SKM-1 (cell line): ENCODE measurements around the gene RAB7B.

Experiments
- DNase-seq: peaks from one replicate; lab custom pipeline; 2025; ENCODE audit not compliant: unreplicated experiment; lab: John Stamatoyannopoulos, UW

RAB7B gene

GRCh38 chr1:205950826-205951549, 52.2 kb downstream of the RAB7B start:
- DNase-seq: no peak

DNA sequence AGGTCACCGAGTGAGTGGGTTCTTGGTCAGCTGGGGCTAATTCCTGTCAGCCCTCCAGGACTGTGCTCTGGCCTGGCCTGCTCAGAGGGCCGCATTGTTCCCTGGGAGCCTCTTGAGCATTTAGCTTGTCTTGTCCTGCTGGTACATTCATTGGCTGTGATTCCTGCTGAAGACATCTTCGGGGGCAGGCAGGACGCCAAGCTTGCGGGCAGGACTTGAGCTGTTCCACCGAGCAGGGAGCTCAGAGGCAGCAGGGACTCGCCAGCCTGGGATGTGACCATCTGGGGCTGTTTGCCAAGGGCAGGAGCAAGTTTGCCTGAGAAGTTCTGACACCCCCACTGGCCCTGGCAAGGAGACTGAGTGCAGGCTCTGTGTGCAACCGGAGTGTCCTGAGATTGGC, 52.9 kb downstream of the RAB7B start:
- no peak for DNase-seq

DNA sequence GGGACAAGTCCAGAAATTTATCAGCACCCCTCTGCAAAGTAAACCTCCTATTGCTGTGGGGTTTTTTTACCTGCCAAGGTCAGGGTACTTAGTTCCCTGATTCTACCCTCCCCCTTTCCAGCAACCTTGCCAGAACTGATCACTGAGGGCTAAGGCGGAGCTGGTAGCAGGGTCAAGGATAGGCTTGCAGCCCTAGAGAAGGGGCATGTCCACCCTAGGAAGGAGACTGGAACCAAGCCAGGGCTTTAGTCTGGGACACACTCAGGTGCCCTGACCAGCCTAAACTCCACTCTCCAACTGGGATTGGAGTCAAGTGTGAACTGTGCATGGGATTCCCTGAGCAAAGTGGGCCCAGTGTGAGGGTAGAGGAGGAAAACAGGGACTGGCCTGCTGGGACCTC, 53.4 kb downstream of the RAB7B start:
- DNase-seq: no peak

DNA sequence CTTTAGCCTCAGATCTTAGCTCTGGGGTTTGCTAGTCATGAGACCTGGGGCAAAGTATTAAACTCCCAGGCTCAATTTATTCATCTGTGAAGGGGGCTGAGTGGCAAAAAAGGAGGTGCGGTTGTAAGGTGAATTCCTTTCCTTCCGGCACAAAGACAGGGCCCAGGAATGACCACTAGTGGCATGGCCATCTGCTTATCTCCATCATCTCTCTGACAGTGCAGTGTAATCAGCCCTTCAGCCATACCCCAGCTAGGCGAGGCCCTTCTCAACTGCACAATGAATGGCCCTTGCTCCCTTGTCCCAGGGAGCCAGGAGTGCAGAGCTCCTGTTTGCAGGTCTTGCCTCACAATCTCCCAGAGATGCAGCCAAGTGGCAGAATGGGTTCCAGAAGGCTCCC, 54.3 kb downstream of the RAB7B start:
- no peak for DNase-seq

- peak; percentile 41 for DNase-seq
Observed at GRCh38 chr1:205948039-205948438, 55.2 kb downstream of the RAB7B start.

- DNase-seq: no peak
Observed at GRCh38 chr1:205947024-205947423, 56.2 kb downstream of the RAB7B start.

GRCh38 chr1:205945069-205945468, 58.1 kb downstream of the RAB7B start:
- no peak for DNase-seq

- DNase-seq: no peak
Observed at GRCh38 chr1:205944525-205944924, 58.7 kb downstream of the RAB7B start.

- DNase-seq: no peak
Observed at GRCh38 chr1:205943245-205943644, 60.0 kb downstream of the RAB7B start, which contains the start of gene SLC26A9. SLC26A9 (minus strand) TSS chr1:205943456; CDS start chr1:205935820, 7,636 bp downstream.

DNA sequence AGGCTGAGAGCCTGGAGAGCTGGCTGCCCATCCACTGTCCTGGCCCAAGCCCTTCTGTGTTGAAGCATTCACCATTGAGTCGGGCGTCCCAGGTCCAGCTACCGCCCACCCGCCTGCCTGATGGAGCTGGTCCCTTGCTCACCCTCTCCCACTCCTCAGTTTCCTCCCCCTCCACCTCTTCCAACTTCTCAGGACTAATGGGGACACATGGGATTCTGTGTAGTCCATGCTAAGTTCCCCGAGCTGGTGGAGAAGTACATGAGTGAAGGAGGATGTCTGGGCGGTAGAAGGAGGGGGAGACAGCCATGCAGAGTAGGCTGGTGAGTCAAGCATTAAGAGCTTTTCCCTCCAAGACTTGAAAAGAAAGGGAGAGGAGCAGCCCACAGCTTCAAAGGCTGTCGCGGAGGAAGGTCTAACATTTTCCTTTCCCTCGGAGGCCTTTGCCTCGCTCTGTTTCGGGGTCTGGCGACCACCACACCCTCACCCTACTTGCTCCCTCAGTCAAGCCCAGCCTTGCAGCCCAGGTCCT, 60.5 kb downstream of the RAB7B start:
- no peak for DNase-seq

DNA sequence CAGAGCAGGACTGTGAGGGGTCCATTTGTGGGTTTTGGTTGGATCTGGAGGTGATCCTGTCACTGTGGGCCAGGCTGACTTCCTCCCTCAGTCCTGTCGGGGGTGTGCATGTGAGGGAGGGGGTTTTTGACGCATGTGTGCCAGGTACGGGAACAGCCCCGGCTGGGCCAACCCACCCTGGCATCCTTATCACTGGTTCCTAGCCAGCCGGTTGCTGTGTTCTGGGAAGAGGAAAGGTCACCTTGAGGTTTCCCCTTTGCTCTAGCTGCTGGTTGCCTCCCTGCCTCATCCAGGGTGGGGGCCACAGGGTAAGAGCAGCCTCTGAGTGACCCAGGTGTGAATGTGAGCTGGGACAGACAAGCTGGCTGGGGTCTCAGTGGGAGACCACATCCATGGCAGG, 62.5 kb downstream of the RAB7B start:
- no peak for DNase-seq

- DNase-seq: no peak
Observed at GRCh38 chr1:205939690-205940330, 63.4 kb downstream of the RAB7B start.

DNA sequence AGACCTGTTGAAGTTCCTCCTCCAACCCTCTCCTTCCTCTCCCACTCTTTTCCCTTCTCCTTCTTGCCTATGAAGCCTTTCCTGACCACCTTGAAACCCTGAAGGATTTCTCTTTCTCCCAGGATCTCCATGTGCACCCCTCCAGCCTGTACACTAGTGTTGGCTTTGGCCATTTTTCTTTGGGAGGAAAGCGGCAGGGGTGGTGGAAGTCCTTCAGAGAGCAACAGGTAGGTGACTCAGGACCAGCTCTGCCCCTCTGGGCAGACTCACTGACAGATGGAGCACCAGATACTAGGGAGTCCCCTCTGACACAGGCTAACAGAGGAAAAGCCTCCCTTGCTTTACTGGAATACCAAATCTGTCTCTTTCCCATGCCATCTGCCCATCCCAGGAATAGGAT, 64.5 kb downstream of the RAB7B start:
- no peak for DNase-seq

DNA sequence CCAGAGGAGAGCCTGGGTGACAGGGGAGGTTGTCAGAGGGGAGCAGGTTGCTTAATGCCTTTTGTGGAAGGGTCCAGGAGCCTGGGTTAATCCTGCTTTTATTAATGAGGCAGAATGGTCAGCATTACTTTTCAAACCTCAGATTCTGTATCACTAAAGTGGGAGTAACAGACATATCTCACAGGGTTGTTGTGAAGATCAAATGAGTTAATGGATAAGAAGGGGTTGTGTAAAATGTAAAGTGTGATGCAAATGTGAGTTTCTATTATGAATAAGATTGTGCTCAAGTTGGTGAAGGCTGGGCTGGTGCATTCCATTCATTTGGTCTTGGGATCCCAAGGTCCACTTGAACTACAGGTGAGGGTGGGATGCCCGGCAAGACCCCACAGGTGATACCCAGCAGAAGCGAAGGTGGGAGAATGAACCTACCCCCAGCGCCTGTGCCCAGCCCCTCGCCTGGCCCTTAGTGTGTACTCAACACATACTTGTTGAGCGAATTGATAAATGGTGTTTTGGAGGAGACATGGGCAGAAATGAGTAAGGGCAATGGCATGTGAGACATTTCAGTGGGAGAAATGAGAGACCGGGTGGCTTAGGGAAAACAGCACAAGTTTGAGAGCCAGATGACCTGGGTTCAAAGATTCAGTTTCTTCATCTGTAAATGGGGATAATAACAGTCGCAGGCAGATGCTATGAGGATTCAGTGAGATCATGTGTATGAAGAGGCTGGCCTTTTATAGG, 66.2 kb downstream of the RAB7B start:
- DNase-seq: no peak

GRCh38 chr1:205936311-205936710, 66.9 kb downstream of the RAB7B start:
- DNase-seq: no peak

- DNase-seq: no peak
Observed at GRCh38 chr1:205935869-205936268, 67.3 kb downstream of the RAB7B start.

- DNase-seq: no peak
Observed at GRCh38 chr1:205934788-205935187, 68.4 kb downstream of the RAB7B start.

DNA sequence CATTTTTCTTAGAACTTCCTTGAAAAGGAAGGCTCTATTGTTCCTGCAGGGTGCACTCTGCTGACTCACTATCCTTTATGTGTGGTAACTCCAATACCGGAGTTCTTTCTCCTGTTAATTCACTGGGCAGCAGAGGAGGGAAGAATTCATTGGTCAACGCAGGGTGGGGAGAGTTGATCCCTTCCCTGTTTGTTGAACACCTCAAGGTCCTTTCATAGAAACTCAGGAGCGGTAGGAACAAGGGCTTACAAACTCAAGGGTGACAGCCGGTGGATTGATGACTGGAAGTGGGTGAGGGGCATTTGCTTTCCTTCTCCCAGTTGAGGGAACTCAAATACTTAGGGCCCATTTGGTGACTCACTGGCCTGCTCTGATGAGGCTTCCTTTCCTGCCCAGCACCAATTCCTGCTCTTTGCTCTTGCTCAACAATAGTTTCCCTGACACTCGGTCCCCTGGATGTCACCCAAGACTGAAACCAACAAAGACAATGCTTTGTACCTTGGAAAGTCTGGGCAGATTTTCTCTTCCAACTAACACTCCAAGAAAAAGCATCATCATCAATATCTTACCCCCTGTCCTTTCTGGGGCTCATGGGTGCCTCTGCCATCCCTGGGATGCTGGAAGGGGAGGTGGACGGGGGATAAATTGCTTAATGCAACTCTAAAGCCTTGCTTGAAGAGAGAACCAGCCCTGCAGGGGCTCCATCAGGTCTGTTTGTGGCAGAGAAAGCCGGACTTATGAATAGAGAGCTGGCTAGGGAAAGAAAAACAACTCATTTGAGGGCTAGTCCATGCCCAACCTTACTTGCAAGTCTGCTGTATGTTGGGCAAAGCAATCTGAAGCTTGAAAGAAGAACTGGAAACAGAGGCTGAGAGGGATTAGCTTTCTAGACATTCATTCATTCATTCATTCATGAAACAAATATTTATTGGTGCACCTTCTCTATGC, 69.2 kb downstream of the RAB7B start:
- DNase-seq: peak; percentile 43

GRCh38 chr1:205932776-205933175, 70.4 kb downstream of the RAB7B start:
- DNase-seq: no peak

GRCh38 chr1:205930799-205931281, 72.4 kb downstream of the RAB7B start:
- DNase-seq: peak; percentile 92

- DNase-seq: no peak
Observed at GRCh38 chr1:205930195-205930577, 73.0 kb downstream of the RAB7B start.
